MV-4-11 (cell line): ENCODE results near the gene DENND2D.
A peak's percentile ranks its signal among the peaks of the same experiment; 100 is the strongest.

Source experiments
- DNase-seq: peaks from one replicate; lab custom pipeline; 2025; lab: John Stamatoyannopoulos, UW

Gene DENND2D, protein sequence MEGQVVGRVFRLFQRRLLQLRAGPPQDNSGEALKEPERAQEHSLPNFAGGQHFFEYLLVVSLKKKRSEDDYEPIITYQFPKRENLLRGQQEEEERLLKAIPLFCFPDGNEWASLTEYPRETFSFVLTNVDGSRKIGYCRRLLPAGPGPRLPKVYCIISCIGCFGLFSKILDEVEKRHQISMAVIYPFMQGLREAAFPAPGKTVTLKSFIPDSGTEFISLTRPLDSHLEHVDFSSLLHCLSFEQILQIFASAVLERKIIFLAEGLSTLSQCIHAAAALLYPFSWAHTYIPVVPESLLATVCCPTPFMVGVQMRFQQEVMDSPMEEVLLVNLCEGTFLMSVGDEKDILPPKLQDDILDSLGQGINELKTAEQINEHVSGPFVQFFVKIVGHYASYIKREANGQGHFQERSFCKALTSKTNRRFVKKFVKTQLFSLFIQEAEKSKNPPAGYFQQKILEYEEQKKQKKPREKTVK

DNA sequence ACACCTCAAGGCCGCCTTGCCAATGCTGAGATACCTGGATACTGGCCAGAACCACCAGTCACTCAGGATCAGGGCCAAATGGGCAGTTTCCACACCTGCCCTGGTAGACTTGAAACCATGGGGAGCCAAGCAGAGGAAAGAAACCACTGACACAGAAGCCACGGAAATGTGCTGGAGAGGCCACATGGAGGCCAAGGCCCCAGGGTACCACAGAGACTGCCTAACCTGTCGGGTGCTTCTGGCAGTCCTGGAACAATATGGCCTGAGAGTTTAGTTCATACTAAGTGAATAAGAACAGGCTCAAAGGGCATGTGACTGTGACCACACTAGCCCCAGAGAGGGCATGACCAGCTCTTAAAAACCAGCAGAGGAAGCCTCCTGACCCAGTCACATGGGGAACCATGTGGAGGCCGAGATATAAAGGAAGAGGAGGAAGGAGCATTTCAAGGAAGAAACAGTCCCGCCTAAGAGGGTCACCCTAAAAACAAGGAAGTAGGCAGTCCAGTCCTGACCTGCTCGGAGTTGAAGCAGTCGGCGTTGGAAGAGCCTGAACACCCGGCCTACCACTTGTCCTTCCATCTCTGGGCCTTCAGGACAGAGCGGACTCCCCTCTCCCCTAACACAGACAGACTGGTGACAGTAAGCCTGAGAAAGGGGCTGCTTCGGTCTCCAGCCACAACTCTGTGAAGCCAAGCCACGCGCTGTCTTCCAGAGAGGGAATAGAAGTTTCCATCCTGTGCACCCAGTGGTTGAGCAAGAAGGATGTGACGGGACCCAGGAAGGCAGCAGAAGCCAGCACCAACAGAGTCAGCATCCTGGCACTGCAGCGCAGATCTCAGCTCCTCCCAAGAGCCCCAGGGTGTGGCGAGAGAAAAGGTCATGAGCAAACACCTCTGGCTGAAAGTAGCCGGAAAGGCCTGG, at the start of gene DENND2D:
DENND2D (minus strand) TSS at position 766 of the 921 bp plus-strand sequence; CDS start at position 579, 187 bp downstream.
- DNase-seq, result peak; percentile 92

DNA sequence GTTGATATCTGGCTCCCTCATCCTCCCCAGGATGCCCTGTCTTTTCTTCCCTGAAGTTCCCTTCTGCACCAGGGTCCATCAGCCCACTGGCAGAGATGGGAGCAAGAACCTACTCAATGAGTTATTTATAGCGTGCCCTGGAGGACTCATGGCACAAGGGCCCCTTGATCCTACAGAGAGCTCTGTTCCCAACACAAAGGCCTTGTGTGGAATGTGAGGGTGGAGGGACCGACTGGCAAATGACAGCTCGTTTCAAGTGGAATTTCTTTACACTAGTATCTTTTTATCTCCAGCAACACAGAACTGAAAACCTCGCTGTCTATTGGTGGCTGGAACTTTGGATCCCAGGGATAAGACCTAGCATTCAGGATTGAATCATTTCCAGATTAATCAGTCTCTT, 49.5 kb upstream of the DENND2D start:
- no peak for DNase-seq

DNA sequence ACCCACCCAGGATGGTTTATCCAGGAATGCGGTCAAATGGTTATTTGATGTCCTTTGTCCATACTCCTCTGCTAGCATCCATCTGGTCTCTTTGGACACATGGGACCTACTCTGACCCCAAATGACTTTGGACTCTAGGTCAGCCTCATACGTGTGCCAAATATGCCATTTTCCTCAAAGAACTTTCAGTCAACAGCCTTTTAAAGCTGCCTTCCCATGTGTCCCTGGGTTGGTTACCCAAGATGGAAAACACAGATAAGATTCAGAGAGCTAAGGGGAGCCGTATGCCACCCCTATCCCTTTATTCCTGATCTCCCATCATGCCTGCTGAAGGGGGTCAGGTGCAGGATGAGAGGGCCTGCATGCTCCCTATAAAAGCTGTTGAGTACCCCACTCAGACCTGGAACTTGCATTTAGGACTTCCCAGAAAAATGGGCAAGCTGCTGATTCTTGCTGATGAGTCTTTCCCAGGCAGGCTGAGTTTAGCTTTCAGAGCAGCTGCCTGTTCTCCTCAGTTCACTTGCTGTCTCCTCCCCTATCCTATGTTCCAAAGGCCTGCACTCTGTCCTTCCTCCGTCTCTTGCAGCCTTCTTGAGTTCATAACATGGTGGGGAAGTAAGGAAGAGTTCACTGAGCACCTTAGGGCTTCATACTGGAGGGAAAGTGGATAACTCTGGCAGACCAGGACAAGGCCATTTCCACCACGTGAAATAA, 46.8 kb upstream of the DENND2D start:
- DNase-seq, result no peak

DNA sequence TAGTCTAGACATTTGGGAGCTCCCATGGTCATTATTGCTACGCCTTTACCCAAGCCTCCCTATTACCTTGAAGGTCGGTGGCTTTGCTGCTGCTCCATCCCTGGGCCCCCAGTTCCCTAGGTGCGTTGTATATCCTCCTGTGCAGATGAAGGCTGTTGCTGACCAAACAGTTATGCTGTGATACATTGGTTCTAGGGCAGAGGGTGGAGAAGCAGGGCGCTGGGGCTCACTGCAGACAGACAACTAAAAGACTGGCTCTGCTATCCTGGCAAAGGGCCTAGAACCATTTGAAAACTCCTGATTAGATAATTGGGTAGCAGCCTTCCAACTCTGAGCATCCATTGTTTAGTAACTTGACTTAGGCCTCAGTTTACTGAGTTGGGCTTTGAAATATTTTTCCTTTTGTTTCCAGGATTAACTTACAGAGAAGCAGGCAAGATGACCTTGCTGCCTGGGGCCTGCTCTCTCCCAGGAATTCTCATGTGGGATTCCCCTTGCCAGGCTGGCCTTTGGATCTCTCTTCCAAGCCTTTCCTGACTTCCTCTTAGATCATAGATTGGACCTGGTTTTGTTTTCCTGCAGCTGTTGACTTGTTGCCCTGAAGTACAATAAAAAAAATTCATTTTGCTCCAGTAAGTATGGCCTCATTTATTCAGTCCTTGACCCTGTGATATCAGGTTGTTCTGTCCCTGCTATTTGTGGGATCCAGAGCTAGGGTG, 42.5 kb upstream of the DENND2D start:
- DNase-seq, result no peak

DNA sequence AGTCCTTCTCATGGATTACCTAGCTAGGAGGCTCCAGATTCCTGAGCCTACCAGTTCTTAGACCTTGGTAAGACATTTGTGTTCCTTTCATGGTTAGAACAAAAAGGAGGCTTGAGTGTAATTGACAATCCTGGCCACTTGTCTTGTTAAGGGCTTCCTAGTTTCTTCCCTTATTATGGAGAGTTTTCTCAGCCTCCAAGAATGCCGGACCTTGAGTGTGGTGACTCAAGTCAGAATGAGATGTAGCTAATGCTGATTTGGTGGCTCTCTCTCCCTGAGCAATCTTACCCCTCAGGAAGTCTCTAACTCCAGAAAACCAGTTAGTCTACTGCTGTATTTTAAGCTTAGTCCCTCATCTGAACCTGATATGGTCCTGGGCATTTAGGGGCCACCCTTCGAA, 41.4 kb upstream of the DENND2D start:
- DNase-seq, result no peak

DNA sequence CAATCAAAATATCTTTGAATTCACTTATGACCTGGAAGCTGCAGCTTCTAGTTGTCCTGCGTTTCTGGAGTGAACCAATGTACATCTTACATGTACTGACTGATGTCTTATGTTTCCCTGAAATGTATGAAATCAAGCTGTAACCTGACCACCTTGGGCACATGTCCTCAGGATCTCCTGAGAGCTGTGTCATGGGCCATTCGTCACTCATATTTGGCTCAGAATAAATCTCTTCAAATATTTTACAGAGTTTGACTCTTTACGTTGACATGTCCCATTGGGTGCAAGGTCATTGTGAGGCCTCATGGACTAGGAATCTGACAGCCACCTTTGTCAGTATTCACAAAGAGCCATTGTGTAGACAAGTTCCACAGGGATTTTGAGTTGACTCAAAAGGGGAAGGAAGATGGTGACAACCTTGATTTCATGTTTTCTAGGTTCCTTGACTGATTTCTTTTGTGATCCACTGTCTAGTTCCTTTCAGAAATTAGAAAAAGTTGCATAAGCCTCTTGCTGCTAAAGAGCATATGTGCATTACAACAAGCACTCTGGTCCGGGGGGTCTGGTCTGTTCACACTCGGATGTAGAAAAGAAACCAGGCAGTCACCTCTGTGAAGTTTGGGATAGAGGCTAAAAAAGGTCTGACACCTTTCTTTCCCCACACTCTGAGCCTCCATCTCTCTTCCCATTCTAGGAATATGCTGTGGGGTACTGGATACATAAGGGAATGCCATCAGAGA, 37.8 kb upstream of the DENND2D start:
- no peak for DNase-seq

DNA sequence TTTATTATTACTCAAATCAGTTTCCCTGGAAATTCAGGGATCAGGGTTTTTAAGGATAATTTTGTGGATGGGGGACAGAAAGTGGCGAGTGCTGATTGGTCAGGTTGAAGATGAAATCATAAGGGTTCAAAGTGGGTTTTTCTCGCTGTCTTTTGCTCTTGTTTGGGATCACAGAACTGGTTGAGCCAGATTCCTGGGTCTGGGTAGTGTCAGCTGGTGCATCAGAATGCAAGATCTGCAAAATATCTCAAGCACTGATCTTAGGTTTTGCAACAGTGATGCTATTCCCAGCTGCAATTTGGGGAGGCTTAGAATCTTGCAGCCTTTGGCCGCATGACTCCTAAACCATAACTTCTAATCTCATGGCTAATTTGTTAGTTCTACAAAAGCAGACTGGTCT, 36.4 kb upstream of the DENND2D start:
- no peak for DNase-seq

DNA sequence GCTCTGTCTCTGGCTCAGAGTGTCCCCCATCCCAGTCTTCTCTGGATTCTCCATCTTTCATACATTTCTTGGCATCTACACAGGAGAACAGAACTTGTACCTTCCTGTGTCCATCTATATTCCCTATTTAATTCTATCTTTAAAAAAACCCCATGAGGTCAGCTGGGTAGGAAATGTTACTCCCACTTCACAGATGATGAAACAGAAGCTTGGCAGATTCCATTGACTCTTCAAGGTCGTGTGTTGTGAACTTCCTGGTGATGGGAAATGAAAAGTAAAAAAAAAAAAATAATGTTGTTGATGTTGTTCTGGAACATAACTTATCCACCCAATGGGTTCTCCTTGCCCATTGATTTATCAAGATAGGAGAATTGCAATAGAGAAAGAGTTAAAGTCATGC, 35.9 kb upstream of the DENND2D start:
- no peak for DNase-seq

DNA sequence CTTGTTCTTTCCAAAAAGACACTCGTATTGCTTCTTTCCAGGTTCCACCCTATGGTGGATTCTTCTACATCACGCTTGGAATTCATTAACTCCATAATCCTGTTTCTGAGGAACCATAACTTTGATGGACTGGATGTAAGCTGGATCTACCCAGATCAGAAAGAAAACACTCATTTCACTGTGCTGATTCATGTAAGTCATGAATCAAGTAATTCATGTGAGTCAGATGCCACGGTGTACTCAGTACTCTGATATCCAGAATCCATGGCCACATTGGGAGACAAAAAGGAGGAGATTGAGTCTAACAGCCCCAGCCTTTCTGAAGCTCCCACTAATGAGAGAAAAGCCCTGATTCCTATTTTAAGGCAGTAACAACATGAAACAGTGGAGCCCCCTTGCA, 34.4 kb upstream of the DENND2D start:
- DNase-seq, result no peak

DNA sequence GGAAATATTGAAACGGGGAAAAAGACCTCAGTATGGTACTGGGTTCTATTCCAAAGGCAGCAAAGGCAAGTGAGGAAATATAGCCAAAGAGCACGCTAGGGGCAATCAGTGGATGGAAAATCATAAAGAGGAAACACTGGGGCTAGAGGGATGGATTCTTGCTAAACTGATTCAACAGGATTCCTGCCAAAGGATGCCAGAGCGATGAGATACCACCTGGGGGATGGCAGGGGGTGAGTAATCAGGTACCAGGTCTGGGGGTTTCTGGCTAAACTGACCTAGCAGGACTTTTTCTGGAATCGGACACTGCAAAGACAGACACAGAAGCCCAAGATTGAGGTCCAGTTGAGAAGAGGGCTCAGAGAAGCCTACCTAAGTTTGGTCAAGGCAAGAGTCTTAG, 33.8 kb upstream of the DENND2D start:
- no peak for DNase-seq

DNA sequence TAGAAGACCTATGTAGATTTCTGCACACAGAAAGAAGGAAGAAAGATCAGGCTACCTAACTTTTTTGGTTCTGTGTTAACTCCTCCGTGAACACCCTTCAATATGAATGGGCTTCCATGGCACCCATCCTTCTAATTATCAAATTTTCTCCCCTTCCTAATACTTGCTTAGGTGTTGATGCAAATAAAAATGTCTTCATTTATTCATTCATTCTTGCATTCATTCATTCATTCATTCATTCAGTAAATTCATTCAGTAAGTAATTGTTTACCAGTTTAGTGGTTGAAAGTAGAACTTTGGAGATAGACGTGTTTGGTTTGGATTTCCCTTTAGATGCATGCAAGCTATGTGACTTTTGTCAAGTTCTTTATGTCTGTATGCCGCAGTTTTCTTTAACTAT, 31.7 kb upstream of the DENND2D start:
- no peak for DNase-seq

DNA sequence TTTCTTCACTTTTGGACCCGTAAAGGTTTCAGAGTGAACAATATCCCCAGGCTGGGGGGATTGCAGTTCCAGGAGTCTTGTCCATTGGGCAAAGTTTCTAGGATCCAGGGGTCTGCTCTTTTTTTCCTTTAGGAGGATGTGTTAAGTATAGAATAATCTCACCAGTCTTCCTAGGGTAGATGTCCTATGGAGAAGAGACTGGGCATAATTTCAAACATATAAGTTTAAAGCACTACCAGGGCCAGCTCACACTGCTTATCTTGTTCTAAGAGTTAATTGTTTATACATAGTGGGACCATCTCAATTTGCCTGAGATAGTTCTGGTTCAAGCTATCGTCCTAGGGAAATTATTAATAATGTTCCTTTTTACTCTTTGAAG, 28.3 kb upstream of the DENND2D start:
- no peak for DNase-seq

DNA sequence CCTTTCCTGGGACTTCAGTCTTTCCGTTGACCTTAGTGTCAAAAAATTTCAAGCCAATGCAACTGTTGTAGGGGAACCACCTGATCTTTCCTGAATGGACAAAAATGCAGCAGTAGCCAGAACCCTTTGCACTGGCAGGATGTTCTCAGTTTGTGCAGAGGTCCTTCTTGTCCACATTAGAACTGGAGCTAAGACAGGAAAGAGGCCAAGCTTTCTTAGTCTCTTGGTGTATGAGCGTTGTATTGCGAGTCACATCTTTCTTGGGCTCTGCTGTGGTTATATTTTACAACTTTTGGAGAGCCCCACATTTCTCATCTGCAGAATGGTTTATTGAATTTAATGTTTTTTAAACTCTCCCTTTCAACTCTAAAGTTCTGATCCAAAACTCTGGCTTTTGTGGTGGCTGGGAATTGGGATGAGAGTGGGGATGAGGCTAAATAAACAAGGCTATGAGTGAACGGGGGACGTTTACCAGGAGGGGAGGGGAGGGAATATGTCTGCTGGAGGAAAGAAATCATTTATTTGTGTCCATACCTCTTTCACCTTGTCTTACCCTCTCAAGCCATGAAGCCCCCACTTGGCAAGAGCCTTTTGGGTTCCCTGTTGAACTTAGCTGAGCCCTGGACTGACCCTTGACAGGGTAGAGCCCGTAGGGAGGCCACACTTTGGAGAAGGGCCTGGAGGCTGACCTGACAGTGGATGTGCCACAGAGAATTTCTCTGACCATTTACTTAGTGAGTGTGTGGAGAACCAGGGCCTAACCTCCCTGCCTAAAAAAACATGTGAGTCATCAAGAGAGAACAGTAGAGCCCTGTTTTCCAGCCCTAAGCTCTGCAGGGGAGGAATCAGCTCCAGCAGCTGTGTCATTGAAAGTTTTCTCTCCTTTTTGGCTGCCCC, 27.7 kb upstream of the DENND2D start:
- DNase-seq, result peak; percentile 15

DNA sequence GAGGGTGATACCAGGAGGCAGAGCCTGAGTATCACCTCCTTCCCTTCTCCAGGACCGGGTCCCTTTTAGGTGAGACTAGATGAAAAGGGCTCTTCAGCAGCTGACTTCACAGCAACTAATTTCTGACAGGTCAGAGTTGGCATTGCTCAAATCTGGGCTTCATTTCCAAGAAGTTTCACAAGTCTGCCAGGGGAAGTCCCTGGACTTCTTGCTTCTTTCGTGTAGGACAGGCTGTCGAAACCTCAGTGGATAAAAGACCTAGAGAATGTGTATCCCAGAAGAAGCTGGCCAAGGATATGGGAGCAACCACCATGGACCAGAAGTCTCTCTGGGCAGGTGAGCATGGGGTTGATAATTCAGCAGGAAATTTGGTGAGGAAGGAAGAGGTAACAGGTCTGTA, 27.0 kb upstream of the DENND2D start, which contains the start of gene CHI3L2:
CHI3L2 (plus strand) TSS at position 280 of the 400 bp plus-strand sequence; CDS start at position 297, 17 bp downstream.
- DNase-seq, result no peak

DNA sequence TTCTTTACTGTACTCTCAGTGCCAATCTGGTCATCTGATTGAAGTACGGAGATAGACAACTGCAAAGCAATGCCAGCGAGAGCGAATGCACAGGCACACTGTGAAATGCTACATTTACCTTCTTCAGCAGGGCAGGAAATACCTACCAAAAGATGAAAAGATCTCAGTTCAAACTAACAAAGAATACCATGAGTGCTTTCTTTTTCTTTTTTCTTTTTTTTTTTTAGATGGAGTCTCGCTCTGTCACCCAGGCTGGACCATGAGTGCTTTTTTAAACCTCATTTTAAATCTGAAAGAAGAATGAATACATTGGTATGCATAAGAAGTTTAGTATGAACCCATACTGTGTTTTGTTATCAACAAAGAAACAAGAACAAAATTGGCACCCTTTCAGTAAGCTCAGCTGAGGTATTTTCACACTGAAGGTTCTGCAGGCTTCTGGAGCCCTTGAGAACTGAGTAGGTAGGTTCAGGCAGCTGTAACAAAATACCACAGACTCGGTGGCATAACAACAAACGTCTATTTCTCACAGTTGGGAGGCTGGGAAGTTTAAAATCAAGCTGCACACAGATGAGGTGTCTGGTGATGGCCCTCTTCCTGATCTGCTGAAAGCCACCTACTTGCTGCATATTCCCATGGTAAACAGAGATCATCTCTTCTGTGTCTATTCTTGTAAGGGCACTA, 25.4 kb upstream of the DENND2D start:
- no peak for DNase-seq

DNA sequence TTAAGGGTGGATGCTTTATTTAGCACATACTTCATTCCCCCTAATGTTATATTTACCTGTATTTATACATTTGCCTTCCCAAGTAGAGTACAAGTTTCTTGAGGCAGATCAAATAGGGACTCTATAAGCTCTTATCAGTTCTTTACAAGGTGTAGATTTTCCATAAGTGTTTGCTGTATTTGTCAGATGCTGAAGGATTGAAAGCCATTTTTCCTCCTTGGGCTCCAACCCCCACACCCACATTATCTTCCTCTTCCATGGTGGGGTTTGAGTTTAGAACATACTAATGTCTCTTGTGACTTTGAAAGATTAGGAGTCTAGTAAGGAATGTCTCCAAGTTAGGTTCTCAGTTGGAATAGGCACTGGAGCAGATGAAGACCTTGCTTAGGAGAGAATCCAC, 24.6 kb upstream of the DENND2D start:
- no peak for DNase-seq

DNA sequence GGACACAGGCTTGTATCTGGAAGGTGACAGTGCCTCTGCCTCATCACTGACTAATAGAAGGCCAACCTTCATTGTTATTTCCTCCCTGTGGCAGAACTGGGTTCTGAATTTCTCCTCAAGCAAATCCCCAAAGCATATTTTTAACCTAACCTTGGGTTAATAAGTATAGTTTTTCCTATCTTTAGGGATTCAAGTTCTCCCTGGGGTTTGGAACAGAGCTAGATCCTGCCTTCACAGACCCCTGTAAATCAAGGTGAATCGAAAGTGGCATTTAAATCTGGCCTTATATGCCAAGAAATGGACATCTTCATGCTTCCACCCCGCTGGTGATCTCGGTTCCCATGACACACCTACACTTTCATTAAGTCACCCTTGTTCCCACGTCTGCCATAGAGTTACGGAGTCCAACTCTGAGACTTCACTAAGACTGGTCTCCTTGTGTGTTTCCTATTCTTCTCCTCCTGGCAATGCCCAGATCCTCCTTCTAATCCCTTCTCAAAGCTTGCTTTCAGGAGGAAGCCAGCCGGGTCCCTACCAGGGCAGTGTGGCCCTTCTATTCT, 22.8 kb upstream of the DENND2D start:
- DNase-seq, result no peak

DNA sequence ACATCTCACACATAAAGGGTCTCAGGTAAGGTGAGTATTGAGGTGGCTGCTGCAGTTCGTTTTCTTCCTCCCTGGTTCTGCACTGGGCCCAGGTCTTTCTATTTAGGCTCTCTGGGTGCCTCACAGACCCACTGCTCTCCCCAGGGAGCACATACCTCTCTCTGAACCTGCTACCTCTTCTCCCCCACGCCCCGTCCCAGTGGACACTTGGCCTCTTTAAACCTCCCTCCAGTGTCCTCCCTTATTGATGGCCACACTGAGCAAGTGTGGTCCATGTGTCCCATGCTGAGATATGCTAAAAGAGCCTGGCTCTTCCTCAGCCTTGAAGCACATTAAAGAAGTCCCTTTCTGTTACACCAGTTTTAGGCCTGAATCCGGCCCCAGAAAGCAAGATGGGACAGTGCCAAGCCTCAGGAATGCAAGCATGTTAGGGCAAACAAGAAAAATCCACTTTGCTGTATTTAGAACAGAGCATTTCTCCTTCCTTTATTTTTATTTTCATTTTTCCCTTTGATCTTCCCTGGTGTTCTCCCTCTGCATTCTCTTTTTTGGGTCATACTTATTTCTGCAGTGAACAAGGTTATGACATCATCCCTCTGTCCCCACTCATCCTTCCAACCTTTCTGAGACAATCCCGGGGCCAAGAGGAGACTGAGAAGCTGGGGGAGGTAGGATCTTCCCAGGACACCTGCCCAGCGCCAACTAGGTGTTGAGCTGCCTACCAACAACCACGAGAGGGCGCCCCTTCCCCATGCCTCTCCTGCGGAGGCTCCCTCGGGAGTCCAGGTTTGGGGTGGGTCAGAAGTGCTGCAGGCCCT, 22.1 kb upstream of the DENND2D start:
- peak; percentile 63 for DNase-seq
